Measurements from ENCODE around the gene F2RL3.

The F2RL3 gene

DNA sequence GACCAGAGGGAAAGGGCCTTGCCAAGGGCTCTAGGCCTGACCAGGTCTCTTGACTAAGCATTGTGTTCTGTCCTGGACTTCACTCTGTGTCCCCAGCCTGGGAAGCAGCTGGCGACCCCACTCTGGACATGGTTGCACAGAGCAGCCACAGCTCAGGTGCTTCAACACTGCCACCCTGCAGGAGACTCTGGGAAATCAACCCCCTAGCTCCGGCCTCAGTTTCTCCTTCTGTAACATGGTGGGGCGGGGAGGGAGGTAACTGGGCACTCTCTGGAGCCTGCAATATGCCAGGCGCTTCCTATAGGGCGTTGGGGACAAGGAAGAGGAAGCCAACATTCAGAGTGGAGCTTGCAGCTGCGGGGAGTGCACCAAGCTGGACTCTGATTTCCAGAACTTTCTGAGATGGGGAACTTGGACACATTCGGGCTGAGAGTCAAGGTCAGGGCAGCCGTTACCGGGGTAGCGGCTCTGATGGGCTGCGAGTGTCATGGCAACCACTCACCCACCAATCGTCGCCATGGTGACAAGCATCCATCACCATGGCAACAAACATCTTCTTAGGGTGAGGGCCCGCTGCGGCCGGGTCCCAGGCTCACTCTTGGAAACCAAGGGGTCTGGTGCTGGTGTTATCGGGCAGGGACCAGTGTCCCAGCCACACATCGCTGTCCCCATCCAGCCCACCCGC, 12.8 kb downstream of the F2RL3 start:
- POLR2A ChIA-PET (ENCODE audit: low non-redundant PET): no interaction called here
- TF ChIP-seq, protein P1, sequence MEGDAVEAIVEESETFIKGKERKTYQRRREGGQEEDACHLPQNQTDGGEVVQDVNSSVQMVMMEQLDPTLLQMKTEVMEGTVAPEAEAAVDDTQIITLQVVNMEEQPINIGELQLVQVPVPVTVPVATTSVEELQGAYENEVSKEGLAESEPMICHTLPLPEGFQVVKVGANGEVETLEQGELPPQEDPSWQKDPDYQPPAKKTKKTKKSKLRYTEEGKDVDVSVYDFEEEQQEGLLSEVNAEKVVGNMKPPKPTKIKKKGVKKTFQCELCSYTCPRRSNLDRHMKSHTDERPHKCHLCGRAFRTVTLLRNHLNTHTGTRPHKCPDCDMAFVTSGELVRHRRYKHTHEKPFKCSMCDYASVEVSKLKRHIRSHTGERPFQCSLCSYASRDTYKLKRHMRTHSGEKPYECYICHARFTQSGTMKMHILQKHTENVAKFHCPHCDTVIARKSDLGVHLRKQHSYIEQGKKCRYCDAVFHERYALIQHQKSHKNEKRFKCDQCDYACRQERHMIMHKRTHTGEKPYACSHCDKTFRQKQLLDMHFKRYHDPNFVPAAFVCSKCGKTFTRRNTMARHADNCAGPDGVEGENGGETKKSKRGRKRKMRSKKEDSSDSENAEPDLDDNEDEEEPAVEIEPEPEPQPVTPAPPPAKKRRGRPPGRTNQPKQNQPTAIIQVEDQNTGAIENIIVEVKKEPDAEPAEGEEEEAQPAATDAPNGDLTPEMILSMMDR (conservative IDR thresholded peaks at IDR 0.05; ENCODE audit: low read depth): no peak
- H3K27ac ChIP-seq: no peak overlapping the region
- CTCF ChIA-PET: no interaction called here
- DNase-seq (ENCODE audit: low spot score): no peak

DNA sequence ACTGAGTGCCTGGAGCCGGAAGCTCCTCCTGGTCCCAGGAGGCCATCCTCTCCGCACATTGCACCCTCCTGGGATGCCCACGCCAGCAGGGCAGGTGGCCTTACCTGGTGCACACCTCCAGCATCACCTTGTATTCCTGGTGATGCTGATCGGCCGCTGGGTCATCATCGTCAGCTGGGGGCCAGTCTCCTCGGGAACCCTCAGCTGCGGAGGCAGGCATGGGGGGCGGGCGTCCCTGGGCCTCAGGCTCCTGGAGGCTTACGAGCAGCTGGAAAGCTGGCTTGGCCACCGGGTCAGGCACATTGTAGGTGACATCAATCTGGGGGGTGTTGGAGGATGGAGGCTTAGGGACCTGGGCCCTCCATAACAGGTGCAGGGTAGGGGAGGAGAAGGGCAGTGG, 13.7 kb downstream of the F2RL3 start:
- no peak for DNase-seq (ENCODE audit: low spot score)

DNA sequence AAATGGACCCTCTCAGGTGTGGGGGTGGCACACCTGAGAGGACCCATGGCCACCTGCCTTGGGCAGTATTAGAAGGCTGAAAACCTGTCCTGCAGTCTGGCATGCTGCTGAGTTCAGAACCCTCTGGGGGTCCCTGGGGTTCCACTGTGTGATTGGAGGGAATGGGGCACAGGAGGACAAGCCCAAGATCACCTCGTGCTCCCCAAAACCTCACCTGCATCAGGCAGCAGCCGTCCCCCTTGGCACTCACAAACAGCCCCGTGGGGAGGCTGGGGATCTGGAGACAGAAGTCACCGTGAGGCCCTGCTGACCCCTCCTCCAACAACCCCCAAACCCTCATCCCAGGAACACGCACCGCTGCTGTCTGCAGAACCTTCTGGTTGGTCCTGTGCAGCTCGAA, 14.5 kb downstream of the F2RL3 start:
- TF ChIP-seq, protein P1 (conservative IDR thresholded peaks at IDR 0.05; ENCODE audit: low read depth): no peak
- no peak overlapping the region for H3K27ac ChIP-seq
- CTCF ChIA-PET: no interaction called here
- DNase-seq (ENCODE audit: low spot score): no peak
- POLR2A ChIA-PET (ENCODE audit: low non-redundant PET): no interaction called here

More for the DNA sequence above, 13.7 kb downstream of the F2RL3 start:
- no peak overlapping the region for H3K27ac ChIP-seq
- POLR2A ChIA-PET (ENCODE audit: low non-redundant PET): no interaction called here
- CTCF ChIA-PET: interaction anchor here (0.8 kb wide), 1 partner anchor 150 kb away, joined by 3 read pairs; no protein-coding TSS in a partner anchor
- TF ChIP-seq, protein P1 (conservative IDR thresholded peaks at IDR 0.05; ENCODE audit: low read depth): no peak

DNA sequence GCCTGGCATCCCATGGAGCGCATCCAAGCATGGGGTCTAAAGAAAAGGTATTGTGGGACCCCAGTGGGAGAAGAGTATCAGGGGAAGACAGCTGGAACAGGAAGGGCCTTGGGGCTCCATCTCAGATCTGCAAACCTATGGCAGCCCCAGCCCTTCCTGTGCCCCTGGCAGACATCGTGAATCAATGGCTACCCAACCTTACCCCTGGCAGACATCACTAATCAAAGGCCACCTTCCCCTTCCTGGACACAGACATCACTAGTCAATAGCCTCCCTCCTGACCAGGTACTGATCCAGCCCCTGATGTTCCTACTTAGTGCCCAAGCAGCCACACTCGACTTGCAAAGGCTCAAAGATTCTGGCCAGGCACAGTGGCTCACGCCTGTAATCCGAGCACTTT, 15.8 kb downstream of the F2RL3 start:
- POLR2A ChIA-PET (ENCODE audit: low non-redundant PET): no interaction called here
- no peak for DNase-seq (ENCODE audit: low spot score)
- TF ChIP-seq, protein P1 (conservative IDR thresholded peaks at IDR 0.05; ENCODE audit: low read depth): no peak
- CTCF ChIA-PET: interaction anchor here (0.6 kb wide), 1 partner anchor 177 kb away, joined by 3 read pairs; no protein-coding TSS in a partner anchor
- H3K27ac ChIP-seq: no peak overlapping the region

DNA sequence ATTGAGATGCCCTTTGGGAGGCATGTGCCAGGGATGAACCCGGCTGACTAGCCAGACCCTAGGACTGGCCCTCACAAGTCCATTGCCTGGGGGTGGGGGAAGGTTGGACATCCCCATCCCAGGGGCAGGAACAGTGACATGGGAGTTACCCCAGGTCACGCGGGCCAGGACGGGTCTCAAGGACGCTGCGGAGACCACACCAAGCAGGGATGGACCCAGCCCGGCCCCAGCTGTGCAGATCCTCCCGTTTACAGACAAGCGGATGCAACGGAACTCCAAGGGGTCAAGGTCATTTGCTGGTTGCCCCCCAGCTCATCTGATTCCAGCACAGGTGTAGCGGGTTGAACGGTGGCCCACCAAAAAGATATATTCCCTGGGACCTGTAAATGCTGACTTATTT, 20.0 kb downstream of the F2RL3 start:
- POLR2A ChIA-PET (ENCODE audit: low non-redundant PET): no interaction called here
- TF ChIP-seq, protein P1 (conservative IDR thresholded peaks at IDR 0.05; ENCODE audit: low read depth): no peak
- DNase-seq (ENCODE audit: low spot score): no peak
- no peak overlapping the region for H3K27ac ChIP-seq
- CTCF ChIA-PET: interaction anchor here (0.5 to 0.7 kb wide), 2 partner anchors 9 to 13 kb away, joined by 3 read pairs; no protein-coding TSS in a partner anchor

DNA sequence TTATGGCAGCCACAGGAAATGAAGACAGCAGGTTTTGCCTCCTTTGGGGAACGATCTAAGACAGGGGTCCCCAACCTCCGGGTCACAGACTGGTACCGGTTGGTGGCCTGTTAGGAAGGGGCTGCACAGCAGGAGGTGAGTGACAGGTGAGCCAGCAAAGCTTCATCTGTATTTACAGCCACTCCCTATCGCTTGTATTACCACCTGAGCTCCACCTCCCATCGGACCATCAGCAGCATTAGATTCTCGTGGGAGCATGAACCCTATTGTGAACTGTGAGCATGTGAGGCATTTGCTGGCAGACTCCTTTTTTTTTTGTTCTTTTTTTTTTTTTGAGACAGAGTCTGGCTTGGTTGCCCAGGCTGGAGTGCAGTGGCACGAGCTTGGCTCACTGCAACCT, 22.2 kb downstream of the F2RL3 start:
- CTCF ChIA-PET: no interaction called here
- TF ChIP-seq, protein P1 (conservative IDR thresholded peaks at IDR 0.05; ENCODE audit: low read depth): no peak
- no peak overlapping the region for H3K27ac ChIP-seq
- no peak for DNase-seq (ENCODE audit: low spot score)
- POLR2A ChIA-PET (ENCODE audit: low non-redundant PET): no interaction called here

Measured in RWPE1 (cell line).